ENCODE data around the gene POLR2I.

DNA sequence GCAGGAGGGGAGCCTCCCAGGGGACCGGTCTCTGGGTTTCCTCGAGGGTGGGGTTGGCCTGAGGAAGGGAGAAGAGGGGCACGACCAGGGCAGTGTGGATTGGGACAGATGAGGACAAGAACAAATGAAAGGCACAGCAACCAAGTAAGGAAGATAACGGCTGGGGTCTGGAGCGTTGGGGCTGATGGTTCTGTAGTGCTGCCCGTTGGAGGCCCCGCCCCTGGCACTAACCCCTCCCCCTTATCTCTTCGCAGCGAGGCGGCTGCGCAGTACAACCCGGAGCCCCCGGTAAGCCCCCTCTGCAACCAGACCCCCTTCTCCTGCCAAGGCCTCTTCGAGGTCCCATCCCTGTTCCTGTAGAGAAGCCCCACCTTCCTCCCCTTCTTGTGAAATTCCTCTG is 27.4 kb upstream of the POLR2I start:
- TF ChIP-seq, protein P1, sequence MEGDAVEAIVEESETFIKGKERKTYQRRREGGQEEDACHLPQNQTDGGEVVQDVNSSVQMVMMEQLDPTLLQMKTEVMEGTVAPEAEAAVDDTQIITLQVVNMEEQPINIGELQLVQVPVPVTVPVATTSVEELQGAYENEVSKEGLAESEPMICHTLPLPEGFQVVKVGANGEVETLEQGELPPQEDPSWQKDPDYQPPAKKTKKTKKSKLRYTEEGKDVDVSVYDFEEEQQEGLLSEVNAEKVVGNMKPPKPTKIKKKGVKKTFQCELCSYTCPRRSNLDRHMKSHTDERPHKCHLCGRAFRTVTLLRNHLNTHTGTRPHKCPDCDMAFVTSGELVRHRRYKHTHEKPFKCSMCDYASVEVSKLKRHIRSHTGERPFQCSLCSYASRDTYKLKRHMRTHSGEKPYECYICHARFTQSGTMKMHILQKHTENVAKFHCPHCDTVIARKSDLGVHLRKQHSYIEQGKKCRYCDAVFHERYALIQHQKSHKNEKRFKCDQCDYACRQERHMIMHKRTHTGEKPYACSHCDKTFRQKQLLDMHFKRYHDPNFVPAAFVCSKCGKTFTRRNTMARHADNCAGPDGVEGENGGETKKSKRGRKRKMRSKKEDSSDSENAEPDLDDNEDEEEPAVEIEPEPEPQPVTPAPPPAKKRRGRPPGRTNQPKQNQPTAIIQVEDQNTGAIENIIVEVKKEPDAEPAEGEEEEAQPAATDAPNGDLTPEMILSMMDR (IDR thresholded peaks at IDR 0.05; ENCODE audit: low read depth, low read length) = no peak
- TF ChIP-seq EZH2phosphoT487 (IDR thresholded peaks at IDR 0.05; ENCODE audit: low read depth) = no peak
